ENCODE data around the gene SOHLH1.

The SOHLH1 gene

DNA sequence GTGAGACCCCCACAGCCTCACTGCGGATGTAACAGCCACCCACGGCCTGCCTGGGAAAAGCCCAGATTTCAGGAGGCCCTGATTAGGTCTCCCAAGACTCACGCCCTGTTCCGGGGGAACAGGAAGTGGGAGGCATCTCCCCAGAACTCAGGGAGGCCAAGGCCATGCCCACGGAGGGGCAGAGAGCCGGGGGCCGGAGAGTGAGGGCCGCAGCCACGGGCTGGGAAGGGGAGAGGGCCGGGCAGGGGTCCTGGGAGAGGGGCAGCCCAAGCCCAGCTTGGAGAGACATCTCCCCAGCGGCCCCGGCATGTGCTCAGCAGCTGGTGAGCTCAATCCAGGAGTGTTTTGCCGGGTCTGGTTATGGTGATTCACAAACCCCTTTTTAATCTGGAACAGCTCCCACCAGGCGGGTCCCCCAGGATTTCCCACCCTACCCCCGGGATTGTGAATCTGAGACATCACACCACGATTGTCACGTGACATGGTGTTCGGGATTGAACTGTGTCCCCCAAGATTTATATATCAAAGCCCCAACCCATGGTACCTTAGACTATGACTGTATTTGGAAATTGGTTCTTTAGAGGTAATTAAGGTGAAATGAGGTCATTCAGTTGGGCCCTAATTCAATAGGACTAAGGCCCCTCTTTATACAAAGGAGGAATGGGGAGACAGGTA lies 29.3 kb upstream of the SOHLH1 start:
- DNase-seq = no peak

DNA sequence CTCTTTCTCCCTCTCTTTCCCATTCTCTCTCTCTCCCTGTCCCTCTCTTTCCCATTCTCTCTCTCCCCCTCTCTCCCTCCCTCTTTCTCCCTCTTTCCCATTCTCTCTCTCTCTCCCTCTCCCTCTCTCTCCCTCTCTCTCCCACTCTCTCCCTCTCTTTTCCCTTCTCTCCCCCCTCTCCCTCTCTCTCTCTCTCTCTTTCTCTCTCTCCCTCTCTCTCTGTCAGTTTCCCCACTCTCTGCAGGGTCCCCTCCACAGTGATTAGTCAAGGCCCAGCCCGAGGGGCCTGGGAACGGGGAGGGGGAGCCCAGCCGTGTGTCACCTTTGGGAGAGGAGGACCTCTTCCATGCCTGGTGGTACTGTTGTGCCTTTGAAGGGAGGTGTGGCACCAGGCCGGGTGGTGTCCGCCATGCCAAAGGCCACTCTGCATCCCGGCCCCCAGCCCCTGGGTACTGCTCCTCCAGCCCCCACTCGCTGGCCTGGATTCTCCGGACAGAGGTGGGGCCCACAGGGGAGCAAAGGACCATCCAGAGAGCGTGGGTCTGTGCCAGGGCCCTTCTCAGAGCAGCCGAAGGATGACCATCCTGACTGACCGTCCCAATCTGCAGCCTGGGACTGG lies 28.1 kb upstream of the SOHLH1 start:
- no peak for DNase-seq

DNA sequence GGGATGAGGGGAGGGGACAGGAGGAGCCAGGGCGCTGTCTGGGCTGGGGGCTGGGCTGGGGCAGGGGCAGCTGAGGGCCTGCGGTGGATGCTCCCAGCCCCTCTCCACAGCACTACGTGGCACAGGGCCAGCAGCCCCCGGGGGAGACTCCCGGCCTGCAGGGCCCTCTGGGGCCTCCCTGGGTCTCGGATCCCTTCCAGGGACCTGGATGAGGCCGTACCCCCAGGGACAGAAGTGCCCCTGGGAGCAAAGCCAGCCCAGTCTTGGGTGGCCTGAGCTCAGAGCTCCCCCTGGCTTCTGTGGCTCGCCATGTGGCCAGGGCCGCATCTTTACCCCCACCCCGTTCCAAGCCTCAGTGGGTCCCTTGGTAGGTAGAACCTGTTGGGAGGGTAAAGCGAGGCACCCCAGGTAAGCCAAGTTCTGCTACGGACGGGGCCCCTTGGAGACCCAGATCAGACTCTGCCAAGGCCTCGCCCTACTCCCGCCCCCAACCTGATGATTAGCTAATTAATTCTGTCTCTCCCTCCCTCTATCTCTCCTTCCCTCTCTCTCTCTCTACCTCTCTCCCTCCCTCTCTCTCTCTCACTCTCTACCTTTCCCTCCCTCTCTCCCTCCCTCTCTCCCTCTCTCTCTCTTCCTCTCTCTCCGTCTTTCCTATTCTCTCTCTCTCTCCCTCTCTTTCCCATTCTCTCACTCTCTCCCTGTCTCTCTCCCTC lies 27.0 kb upstream of the SOHLH1 start:
- DNase-seq = no peak

DNA sequence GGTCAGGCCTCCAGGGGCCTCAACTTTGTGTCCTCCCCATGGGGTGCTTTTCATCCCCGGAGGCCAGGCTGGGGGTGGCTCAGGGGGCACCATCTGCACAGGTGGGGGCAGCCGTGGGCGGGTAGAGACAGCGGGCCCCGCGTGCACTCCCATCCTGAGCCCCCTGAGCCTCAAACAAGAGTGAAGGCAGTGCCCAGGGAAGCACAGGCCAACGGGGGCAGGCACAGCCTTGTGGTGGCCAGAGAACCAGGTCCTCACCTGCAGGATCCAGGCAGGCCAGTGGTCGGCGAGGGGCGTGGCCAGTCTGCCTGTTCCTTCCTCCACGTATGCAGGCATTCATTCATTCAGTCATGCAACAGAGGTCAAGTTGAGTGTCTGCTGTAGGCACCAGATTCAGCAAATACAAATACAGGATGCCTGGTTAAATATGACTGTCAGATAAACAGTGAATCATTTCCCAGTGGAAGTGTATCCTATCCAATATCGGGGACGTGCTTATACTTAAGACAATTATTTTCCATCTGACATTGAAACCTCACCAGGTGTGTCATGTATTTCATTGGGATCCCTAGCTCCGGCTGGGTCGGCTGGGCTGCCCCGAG lies 25.0 kb upstream of the SOHLH1 start:
- no peak for DNase-seq

DNA sequence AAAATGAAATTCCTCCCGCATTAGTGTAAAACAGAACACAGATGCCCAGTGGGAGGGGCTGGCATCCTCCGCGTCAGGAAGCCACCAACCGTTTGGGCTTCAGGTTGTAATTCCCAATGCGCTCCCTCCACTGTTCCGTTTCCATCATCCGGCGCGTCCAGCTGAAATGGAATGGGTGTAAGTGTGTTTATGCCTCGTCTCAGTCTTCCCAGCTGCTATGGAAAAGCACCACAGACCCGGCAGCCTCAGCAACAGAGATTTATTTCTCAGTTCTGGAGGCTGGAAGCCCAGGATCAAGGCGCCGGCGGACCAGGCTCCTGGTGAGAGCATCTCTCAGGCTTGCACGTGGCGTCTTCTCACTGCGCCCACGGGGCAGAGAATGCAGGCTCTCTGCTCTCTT lies 23.1 kb upstream of the SOHLH1 start:
- DNase-seq = no peak

DNA sequence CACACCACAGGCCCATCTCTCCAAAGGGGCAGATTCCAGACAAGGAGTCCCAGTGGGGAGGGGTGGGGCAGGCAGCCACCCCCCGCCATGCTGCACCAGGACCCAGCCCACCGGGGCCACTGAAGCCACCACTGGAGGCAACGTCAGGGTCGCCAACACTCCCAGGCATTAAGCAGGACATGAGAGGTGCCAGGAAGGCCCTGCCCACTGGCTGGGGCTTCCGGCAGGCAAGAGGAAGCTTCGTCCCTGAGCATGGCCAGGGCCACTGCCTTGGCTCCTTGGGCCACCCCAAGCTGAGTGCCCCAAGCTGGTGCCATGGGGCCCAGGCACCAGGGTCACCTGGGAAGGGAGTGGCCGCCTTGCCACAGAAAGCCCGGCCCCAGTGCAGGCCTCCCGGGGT lies 20.2 kb upstream of the SOHLH1 start:
- no peak for DNase-seq

DNA sequence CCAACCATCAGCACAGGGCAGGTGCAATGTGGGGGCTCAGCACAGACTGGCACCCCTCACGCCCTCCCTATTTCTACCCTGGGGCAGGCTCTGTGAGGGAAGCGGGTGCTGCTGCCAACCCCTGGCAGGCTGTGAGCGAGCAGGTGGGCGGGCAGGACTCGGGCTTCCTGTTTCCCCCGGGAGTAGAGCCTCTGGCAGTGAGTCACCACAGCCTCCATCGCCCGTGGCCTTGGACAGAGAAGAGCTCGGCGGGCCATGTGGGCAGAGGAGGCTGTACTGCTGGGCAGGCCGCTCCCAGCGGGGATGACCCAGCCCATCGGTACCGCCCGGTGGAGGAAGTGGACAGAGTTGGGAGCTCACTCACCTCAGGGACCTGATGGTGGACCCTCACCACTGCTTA lies 19.3 kb upstream of the SOHLH1 start:
- DNase-seq = no peak

DNA sequence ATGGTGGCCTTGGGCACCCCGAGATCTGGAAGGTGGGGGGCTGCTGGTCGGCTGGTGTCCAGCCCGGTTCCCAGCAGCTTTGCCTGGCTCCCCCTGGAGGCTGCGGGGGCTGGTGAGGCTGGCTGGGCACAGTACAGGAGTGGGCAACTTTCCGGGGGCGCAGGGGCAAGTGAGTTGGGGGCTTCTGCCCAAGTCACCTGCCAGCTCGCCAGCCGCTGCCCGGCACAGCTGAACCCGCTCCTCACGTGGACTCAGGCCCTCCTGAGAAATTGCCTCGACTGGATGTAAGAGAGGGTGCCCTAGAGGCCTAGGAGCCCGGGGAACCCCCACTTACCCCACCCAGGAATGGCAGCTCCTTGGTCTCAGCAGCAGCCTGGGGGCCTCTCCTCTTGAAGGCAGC lies 18.1 kb upstream of the SOHLH1 start:
- DNase-seq = no peak

DNA sequence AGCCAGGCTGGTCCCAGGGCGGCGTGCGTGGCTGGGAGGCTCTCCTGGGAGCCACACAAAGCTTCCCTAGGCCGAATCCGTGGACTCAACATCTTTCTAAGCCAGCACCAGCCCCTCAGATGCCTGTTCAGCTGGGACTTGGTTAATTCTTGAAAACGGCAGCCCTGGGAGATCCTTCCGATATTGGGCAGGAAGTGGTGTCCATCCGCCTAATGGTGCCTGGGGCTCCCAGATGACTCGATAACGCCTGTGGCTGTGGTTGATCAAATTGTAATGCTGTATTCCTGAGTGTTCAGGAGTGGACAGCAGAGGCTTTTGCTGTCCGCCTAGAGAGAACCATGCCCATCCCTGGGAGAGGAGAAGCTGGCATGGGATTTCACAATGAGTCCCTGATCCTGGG lies 16.8 kb upstream of the SOHLH1 start:
- no peak for DNase-seq

DNA sequence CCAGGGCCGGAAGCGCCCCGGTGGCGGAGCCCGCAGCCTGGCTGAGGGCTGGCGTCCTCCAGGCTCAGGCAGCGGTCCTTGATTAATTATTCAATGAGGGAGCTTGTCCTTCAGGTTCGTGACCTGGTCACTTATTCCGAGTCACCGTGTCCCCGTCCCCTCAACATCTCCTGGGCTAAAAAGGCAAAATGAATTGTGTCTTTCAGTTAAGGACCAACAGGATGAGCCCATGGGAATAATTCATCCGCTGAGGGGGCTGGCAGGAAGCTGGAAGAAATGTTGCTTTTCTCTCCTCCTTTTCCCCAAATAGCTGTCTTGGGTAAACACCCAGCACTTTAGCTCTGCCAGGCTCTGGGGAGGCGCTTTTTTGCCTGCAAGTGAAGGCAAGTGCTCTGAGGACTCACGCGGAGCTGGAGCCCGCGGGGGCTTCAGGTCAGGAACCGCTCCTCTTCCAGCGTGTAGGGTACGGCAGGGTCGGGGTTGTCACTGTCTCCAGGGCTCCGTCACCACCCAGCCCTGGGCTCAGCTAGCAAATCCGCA lies 15.8 kb upstream of the SOHLH1 start:
- no peak for DNase-seq

DNA sequence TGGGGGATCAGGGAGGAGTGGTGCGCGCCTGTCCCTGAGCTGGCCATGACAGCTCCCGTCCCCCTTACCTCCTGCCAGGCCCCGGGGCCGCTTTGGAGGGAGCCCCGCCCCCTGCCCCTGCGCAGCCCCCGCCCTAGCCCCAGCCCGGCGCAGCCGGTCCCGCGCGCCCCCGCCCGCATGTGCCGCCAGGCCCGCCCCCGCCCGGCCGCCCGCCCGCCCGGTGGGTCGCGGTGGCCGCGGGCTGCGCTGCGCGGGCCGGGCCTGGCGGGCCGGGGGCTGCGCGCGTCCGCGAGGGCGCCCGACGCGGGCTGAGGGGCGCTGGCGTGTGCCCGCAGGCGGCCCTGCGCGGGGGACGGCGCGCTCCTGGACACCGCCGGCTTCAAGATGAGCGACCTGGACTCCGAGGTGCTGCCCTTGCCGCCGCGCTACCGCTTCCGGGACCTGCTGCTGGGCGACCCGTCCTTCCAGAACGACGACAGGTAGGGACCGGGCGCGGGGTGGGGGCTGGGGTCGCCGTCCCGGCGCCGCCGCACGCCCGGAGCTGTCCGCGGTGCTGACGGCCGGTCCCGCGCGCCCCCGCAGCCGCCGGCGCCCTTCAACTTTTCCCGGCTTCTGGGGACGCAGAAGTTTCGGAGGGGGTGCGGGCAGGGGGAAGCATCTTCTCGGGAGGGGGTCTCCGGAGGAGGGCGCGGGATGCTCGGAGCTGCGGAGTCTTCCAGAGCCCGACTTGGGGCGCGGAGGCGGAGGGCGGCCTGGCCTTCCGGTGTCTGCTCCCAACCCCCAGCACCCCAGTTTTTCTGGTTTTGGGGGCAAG lies 15.2 kb upstream of the SOHLH1 start:
- no peak for DNase-seq

DNA sequence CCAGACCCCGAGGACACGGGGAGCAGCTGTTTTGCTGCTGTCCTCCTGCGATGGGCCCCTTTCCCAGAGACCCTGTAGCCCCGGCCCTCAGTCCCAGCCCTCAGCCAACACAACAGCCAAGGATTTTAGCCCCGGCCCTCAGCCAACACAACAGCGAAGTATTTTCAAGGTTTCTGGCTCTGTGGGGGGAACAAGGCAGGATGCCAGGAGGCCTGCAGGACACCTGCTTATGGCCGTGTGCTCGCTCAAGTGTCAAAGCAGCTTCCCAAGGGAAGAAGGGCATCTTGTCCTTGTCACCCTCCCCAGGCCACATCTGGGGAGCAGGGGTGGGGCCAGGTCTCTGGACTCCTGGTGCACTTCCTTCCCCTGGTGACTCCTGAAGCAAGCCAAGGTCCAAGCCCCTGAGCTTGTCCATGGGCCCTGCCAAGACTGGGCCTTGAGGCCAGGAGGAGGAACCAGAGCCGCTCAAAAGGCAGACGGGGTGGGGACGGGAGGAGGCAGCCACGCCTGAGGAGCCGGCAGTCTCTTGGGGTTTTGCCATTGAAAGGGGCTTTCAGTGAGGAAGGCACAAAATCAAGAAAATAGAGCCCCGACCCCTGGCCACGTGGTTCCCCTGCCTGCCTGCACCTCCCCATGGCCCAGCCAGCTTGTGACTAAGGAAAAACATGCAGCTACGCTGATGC lies 13.5 kb upstream of the SOHLH1 start:
- DNase-seq = no peak

DNA sequence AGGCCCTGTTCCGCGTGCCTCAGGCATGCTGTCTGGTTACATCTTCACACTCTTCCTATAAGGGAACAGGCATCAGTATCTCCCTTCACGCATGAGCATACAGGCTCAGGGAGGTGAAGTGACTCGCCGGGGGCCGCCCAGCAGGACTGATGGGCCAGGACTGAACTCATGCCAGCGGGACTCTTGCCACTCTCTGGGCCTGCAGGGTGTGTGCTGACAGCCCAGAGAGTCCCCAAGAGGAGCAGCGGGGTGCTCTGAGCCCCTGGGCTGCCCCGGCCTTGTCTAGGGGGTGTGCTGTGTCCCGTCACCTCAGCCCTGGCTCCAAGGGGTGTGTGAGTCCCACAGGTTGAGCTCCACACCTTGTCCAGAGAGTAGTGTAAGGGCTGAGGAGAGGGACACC lies 12.6 kb upstream of the SOHLH1 start:
- DNase-seq = no peak

DNA sequence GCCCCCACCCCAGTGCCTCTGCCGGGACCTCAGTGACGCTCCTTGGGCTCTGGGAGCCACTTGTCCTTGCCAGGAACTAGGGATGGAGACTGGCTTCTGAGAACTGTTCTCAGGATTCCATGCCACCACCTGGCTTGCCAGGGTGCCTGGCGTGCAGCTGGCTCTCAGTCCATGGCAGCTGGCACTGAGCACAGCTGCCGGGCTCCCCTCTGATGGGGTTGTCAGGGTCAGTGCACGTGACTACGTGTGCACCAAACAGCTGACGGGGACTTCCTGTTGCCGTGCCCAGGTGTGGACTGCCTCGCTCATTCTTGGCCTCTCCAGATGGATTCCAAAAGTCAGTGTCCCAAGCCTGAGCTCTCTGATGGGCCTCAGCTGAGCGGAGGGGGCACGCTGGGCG lies 12.1 kb upstream of the SOHLH1 start:
- DNase-seq = no peak

DNA sequence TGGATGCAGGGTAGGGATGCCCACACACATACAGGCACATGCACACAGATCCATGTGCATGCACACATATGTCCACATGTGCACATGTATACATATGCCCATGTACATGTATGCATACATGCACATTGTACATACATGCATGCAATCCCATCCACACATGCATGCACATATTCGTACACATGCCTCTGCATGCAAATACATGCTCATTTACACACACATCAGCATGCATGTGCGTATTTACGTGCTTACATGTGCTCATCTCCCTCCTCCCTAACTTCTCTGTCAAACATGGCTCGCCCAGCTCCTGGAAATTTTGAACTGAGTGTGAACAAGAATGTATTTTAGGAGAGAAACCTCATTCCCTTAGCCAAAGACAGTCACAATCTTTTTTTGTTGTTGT lies 8.9 kb upstream of the SOHLH1 start:
- no peak for DNase-seq

DNA sequence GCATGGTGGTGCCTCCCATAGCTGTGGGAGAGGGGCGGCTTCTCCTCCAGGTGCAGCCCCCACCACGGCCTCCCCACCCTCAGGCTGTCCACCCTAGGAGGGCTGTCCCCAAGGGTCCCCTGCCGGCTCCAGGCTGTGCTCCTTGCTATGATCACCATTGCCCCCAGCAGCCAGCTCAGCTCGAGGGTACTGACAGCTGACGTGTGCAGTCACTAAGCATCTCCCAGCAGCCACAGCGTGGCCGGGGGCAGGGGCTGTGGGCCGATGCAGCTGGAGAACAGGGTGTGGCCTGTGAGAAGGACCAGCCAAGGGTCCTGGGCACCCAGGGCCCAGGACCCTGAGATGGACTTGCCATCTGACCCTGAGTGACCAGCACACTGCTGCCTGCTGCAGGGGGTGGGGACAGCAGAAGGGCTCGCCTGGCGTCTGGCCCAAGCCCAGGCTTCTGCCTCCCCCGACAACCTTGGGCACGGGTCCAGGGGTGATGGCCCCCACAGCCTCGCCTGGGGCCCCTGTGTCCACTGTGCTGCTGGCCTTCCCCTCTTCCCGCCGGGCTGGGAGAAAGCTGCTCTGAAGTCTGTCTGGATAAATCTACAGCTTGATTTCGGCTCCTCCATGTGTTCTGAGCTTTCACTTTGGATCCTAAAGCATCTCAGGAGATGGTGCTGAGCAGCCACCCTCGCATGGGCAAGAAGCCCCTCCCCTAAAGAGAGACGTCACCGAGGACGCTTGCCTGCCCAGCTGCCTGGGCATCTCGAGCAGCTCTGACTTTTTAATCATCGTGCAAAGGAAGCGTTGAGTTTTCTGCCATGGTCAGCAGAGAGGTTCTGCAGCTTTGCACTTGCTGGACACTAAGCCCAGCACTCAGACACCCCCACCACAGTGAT lies 8.2 kb upstream of the SOHLH1 start:
- DNase-seq = no peak

DNA sequence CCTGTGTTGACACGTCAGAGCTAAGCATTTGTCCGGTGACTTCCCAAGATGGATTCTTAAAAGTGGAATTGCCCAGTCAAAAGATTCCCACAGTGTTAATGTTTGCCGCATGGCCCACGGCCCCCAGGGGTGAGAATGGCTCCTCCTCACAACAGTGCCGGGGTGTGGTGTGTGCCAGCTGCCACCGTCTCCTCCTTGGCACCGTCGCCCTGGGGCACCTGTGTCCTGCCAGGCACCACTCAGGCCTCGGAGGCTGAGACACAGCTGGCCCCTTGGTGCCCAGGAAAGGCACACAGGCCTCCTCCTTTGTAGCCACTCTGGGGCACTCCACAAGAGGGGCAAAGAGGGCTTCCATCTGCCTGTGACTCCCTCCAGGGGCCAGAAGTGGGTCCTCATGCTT lies 7.0 kb upstream of the SOHLH1 start:
- no peak for DNase-seq

DNA sequence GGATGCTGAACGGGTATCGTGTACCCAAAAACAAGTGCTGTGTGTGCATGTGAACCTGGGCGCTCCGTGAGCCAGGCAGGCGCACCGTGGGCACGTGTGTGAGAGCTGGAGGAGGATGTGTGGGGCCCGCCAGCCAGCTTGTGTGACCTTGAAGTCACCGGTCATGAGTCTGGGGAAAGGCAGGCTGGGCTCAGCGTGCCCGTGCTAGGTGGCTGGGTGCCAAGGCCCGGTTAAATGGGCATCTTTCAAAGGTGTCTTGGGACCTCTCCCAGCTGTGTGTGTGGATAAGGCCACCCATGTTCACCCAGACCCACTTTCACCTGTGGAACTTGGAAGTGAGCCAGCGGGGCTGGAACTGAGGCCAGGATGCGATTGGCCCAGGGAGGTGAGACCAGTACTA lies 6.1 kb upstream of the SOHLH1 start:
- DNase-seq = no peak

DNA sequence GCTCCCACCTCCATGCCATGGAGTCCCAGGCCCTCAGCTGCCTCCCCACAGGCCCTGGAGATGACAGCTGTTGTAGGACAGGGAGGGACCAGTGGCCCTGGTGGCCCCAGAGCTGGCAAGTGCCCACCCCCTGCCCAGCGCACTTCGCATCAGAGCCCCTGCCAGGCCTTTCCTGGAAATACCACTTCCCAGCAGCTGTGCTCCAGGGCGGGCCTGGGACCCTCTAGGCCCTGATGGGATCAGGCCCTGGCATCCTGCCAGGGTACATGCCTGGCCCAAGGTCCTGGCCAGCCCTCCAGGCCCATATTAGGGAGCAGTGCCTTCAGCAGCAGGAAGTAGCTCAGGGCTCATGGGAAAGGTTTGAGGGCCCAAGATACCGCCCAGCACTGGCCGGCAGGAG lies 5.2 kb upstream of the SOHLH1 start:
- no peak for DNase-seq

DNA sequence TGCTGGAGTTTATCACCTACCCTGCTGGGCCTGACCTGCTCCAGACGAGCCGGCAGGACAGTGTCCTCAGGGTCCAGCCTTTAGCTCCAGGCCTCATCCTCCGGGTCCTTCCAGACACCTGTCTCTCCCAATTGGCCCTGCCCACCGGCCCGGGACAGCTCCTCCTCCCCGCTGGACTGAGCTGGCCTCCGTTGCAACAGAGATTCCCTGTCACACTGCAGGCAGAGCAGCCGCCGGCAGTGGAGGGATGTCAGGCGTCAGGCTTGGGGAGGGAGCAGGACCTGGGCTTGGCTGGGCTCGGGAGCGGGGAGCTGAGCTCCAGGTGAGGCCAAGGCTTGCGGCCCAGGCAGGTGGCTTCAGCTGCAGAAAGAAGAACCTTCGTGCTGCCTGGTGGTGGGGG lies 4.4 kb upstream of the SOHLH1 start:
- DNase-seq = no peak

Data from activated CD8-positive, alpha-beta memory T cell treated with anti-CD3 and anti-CD28 coated beads for 24 hours (primary cell).